AG09309 (cell line): Measurements from ENCODE around the gene TSGA10.
"Not testable (repeated sequence)": the region's sequence is repeated elsewhere in the genome, so short reads cannot be mapped to it uniquely, and the experiment has no call there.

Source experiments
- DNase-seq: peaks from one replicate; pipeline ENCODE4 v3.0.0-alpha.2; 2010; ENCODE audit warnings: low read depth
- H3K4me3 ChIP-seq: 2 replicates; pipeline ENCODE4 v1.5.1; 2011; ENCODE audit warnings: mild to moderate bottlenecking, low read depth, low read length, moderate library complexity; ENCODE audit not compliant: control insufficient read depth
- TF ChIP-seq, protein P1 (sequence below): IDR thresholded peaks from 2 replicates; pipeline ENCODE4 v1.5.1; 2011; ENCODE audit warnings: mild to moderate bottlenecking, low read depth, low read length, inconsistent platforms; ENCODE audit not compliant: insufficient read depth, control insufficient read depth; ENCODE audit errors: missing control alignments

The TSGA10 gene, protein sequence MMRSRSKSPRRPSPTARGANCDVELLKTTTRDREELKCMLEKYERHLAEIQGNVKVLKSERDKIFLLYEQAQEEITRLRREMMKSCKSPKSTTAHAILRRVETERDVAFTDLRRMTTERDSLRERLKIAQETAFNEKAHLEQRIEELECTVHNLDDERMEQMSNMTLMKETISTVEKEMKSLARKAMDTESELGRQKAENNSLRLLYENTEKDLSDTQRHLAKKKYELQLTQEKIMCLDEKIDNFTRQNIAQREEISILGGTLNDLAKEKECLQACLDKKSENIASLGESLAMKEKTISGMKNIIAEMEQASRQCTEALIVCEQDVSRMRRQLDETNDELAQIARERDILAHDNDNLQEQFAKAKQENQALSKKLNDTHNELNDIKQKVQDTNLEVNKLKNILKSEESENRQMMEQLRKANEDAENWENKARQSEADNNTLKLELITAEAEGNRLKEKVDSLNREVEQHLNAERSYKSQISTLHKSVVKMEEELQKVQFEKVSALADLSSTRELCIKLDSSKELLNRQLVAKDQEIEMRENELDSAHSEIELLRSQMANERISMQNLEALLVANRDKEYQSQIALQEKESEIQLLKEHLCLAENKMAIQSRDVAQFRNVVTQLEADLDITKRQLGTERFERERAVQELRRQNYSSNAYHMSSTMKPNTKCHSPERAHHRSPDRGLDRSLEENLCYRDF

DNA sequence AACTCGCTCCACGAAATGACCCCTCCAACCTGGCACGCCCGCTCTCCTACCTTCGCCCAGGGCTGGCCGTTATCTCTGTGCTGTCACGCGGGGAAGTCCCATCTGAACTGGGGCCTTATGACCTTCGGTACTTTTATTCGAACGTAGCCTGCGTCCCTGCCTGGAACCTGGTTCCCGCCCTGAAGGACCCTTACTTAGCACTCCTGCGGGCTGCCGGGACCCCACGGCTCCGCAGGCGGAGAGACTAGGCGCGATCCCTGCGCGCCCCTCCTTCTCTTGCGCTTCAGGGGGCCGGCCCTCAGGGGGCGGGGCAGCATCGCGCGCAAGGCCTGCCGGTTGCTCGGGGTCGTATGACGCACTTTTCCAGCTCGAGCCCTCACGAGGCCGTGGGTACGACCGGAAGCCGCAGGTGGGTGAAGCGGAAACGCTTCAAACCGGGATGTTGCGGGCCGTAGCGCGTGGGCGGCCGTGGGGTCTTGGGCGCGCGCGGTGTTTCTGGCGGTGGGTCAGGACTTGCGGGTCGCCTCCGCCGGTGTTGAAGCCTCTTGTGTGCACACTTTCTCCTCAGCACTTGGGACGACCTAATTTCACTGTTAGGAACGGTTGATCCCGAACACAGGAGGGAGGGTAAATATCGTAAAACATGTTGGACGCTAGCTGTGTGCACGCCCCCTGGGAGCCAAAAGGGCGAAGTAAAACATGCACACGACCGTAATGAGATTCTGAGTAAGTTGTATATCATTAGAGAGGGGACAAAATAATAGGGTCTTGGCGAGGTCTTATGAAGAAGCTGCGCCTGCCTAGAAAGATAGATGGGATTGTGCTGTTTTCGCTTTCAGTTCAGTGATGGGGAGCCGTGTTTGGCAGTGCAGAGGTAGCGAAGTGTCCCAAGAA is at the start of gene TSGA10, which contains the start of gene LIPT1:
TSS of gene TSGA10 (minus strand) at position 300 of the 894 bp plus-strand sequence. CDS start 45,503 bp downstream, outside the sequence.
TSS of gene LIPT1 (plus strand) at position 325 of the 894 bp plus-strand sequence. CDS start 6,991 bp downstream, outside the sequence.
- TF ChIP-seq, protein P1, sequence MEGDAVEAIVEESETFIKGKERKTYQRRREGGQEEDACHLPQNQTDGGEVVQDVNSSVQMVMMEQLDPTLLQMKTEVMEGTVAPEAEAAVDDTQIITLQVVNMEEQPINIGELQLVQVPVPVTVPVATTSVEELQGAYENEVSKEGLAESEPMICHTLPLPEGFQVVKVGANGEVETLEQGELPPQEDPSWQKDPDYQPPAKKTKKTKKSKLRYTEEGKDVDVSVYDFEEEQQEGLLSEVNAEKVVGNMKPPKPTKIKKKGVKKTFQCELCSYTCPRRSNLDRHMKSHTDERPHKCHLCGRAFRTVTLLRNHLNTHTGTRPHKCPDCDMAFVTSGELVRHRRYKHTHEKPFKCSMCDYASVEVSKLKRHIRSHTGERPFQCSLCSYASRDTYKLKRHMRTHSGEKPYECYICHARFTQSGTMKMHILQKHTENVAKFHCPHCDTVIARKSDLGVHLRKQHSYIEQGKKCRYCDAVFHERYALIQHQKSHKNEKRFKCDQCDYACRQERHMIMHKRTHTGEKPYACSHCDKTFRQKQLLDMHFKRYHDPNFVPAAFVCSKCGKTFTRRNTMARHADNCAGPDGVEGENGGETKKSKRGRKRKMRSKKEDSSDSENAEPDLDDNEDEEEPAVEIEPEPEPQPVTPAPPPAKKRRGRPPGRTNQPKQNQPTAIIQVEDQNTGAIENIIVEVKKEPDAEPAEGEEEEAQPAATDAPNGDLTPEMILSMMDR = peak; percentile 18
- peak within 1 kb of the TSS; percentile 80 for H3K4me3 ChIP-seq
- peak; percentile 50 for DNase-seq

DNA sequence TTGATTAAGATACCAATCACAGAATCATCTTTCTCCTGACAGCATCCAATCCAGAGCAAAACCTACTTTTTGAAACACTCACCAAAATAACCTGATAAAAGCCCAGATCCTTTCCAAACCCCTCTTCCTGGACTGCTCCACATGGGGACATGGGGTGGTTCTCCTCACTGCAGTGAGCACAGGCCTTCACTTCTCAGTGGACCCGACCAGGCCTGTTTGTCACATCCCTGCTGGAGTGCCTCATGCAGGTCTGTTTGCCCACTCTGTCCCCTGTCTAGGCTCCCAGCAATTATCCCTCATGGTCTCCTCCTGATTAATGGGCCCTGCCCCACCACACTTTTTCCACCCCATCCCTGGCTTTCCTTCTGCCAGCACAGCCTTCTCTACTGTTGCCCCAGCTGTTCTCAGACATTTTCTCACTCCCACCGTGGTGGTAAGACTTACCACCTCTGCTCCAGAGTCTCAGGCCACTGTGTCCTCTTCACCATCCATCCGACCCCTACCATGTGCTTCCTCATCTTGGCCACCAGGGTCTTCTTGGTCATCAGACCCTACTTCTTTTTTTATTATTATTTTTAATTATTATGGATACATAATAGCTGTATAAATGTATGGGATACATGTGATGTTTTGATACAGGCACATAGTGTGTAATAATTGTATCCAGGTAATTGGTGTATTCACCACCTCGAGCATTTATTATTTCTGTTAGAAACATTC is 47.4 kb upstream of the TSGA10 start:
- TF ChIP-seq, protein P1 = peak; percentile 12
- H3K4me3 ChIP-seq = no peak overlapping the region
- no peak for DNase-seq

DNA sequence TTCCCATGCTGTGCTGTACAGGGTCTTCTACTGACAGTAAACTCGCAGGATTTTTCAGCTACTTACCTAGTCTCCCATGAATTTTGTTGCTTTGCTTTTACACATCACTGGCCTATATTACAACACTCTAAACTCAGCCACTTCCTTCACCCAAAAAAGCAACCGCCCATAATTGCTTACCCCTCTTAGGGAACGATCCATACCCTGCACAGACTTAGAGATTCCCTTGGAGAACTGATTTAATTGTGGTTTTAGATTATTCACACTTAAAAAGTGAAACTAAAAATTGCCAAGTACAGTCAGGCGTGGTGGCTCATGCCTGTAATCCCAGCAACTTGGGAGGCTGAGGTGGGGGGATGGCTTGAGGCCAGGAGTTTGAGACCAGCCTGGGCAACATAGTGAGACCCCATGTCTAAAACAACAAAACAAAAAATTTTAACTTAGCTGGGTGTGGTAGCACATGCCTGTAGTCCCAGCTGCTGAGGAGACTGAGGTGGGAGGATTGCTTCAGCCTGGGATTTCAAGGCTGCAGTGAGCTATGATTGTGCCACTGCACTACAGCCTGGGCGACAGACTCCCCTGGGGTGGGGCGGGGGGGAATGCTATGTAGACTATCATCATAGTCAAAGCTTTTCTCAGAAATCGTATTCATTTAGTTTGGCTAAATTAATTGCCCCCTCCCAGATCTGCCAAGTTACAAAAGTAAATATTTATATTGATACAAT is 45.5 kb upstream of the TSGA10 start:
- TF ChIP-seq, protein P1 = no peak
- no peak for DNase-seq
- H3K4me3 ChIP-seq = no peak overlapping the region

DNA sequence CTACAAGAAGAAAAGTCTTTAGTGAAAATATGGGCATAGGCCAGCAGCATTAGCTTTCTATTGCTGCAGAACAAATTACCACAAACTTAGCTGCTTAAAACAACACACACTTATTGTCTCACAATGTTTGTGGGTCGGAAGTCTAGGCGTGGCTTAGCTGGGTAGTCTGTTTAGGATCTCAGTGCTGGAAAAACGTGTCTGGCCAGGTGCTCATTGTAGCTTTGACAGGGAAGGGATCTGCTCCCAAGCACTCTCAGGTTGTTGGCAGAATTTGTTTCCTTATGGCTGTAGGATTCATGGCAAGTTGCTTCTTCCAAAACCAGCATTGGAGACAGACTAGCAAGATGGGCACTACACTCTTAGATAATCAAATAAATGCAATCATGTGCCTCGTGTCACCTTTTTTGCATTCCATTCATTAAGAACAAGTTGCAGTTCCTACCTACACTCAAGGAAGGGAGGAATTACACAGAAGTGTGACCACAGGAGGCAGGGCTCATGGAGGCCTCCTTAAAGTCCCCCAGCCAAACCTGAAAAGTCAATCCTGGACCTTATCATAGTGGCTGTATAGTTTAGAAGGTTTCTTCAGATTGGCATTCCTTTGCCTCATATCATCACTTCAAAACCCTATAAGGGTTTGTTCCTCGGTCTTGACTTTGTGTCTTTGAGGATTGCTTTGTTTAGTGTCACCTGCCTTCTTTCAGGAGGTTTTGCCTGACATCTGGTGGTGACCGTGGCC is 43.5 kb upstream of the TSGA10 start:
- no peak for DNase-seq
- TF ChIP-seq, protein P1 = no peak
- no peak overlapping the region for H3K4me3 ChIP-seq

DNA sequence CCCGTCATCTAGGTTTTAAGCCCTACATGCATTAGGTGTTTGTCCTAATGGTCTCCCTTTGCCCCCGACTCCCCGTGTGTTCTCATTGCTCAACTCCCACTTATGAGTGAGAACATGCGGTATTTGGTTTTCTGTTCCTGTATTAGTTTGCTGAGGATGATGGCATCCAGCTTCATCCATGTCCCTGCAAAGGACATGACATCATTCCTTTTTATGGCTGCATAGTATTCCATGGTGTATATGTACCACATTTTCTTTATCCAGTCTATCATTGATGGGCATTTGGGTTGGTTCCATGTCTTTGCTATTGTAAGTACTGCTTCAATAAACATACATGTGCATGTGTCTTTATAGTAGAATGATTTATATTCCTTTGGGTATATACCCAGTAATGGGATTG is 37.6 kb upstream of the TSGA10 start:
- H3K4me3 ChIP-seq, DNase-seq: not testable (repeated sequence)

DNA sequence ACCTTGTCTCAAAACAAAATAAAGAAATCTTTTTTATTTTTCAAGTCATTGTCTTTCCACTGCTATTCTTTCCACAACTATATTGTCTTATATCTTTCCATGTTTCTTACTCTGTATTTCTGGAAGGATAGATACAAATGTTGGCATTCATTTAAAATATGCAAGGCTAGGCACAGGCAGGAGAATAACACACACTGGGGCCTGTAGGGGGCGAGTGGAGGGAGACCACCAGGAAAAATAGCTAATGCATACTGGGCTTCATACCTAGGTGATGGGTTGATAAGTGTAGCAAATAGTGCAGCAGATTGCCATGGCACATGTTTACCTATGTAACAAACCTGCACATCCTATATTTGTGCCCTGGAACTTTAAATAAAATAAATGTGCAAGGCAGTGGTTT is 35.8 kb upstream of the TSGA10 start:
- no peak overlapping the region for H3K4me3 ChIP-seq
- TF ChIP-seq, protein P1 = peak; percentile 2
- DNase-seq = no peak
